Ovary (tissue), 9 donors: Measurements from ENCODE around the gene SGPP1. TPM values are rescaled to one million over a fixed set of nuclear protein-coding genes. Genes with fewer than 3 reads are reported as not detected.
"Not testable (repeated sequence)": the region's sequence is repeated elsewhere in the genome, so short reads cannot be mapped to it uniquely, and the experiment has no call there.

Source experiments
- DNase-seq, 5 donors: peaks; one replicate each; pipeline ENCODE4 v3.0.0-alpha.2; 2019 to 2020
- H3K27ac ChIP-seq, 2 donors: fragments of 200-600 bp; one replicate each; pipeline versions ENCODE4 v1.5.1 to v1.8.0; 2019 to 2022
- H3K27me3 ChIP-seq: fragments of 200-600 bp; one replicate; pipeline ENCODE4 v1.8.0; 2022
- H3K36me3 ChIP-seq: fragments of 200-600 bp; sonication (generic); one replicate; pipeline ENCODE4 v1.5.1; 2019
- H3K4me1 ChIP-seq: one replicate; pipeline ENCODE4 v1.8.1; 2013; ENCODE audit warnings: mild to moderate bottlenecking, moderate library complexity; ENCODE audit not compliant: insufficient read depth
- H3K4me3 ChIP-seq: fragments of 200-600 bp; sonication (generic); one replicate; pipeline ENCODE4 v1.5.1; 2017
- H3K9me3 ChIP-seq, 2 donors: fragments of 200-600 bp in 1 of 2; sonication (generic) in 1 of 2; one replicate each; pipeline versions ENCODE4 v1.5.1 to v1.8.1; 2013 to 2019; ENCODE audit warnings: mild to moderate bottlenecking in 1 of 2, moderate library complexity in 1 of 2
- CTCF ChIP-seq, 3 donors: fragments of 450-650 bp in 2 of 3; fragments of 200-600 bp in 1 of 3; IDR thresholded peaks; one replicate each; pipeline versions ENCODE4 v1.5.1 to v1.8.0; 2016 to 2022; ENCODE audit warnings: antibody characterized with exemption in 3 of 3, mild to moderate bottlenecking in 1 of 3
- EP300 ChIP-seq: sonication (generic); formaldehyde crosslinking; IDR thresholded peaks from one replicate; pipeline ENCODE4 v1.6.1; 2017; ENCODE audit warnings: antibody characterized with exemption
- POLR2A ChIP-seq: fragments of 450-650 bp; IDR thresholded peaks from one replicate; pipeline ENCODE4 v1.6.1; 2017; ENCODE audit warnings: antibody characterized with exemption, mild to moderate bottlenecking, moderate library complexity
- WGBS, 3 donors: extraction: QIAGEN DNeasy Blood & Tissue Kit in 1 of 3; methylation state at CpG; one replicate each; pipeline versions ENCODE4 v1.1.5 to v1.1.7; 2013 to 2017; 5-methylcytosine and 5-hydroxymethylcytosine counted together
- intact Hi-C, 4 donors: fragments of 100-400 bp; cut with DNase I; formaldehyde crosslinking; loops; one replicate each; pipeline versions ENCODE4 v1.11.0 to v1.15.1; 2022 to 2023
- polyA plus RNA-seq, 2 donors: library from polyadenylated mRNA; stranded (reverse); fragments of 200-250 nt in 1 of 2; fragments of 350-450 nt in 1 of 2; fragmentation: Illumina TruSeq in 1 of 2; extraction: RNeasy Lipid Tissue Mini Kit (QIAGEN cat#74804) in 1 of 2; gene quantifications; one replicate each; pipeline ENCODE4 v1.2.3, GENCODE V29; 2013 to 2014
- total RNA-seq, 7 donors: library from RNA; depleted of rRNA in 2 of 7; stranded (reverse); fragments of >200 nt in 2 of 7; fragmentation: NEBNext Ultra II Directional in 3 of 7; extraction: Animal tissue kit (Norgen Biotek cat#: 25700) in 3 of 7; gene quantifications; one replicate each; pipeline versions ENCODE4 v1.1.0 to v1.2.4, GENCODE V29; 2016 to 2023
- donor health status: DM: no; HTN: no; CAD: no; lungs with moderate emphysema.
- donor health status: DM: no; HTN: no; CAD: no.
- donor health status: Bipolar disorder and iron deficiency.
- donor health status: DM: yes; HTN: yes; CAD: no.
- donor health status: DM: no; HTN: no; CAD: no.
- donor health status: DM: yes; HTN: yes; CAD: no.

The SGPP1 gene
- total and polyA plus RNA-seq, 9 donors = 7.6 to 18.4 (median 14.4) TPM

GRCh38 chr14:63710497-63710896, 17.4 kb downstream of the SGPP1 start:
- Histone ChIP-seq H3K27me3 (no peaks in the 10 kb centered on the region), H3K36me3 (no peaks in the 10 kb centered on the region), H3K9me3 (no peaks in the 10 kb centered on the region), H3K4me1 (no peaks in the 10 kb centered on the region), H3K27ac (no peak overlapping the region), H3K4me3 (no peak overlapping the region)
- no peak for TF ChIP-seq EP300
- no peak for TF ChIP-seq POLR2A
- no peak for TF ChIP-seq CTCF (IDR thresholded peaks at IDR 0.05)
- 94 to 95% (median 95%) methylated on average over 4 of the region's 4 CpGs for WGBS, 3 donors
- no peak for DNase-seq
- intact Hi-C loops = no loop called here

- 12 to 32% (median 16%) methylated on average over 2 of the region's 2 CpGs for WGBS, 3 donors
- no peak for DNase-seq
- Histone ChIP-seq H3K9me3 (no peaks in the 10 kb centered on the region), H3K4me3 (no peak overlapping the region), H3K27ac (no peak overlapping the region), H3K36me3 (no peaks in the 10 kb centered on the region), H3K4me1 (no peaks in the 10 kb centered on the region), H3K27me3 (no peaks in the 10 kb centered on the region)
- no peak for TF ChIP-seq EP300
- TF ChIP-seq POLR2A = no peak
- TF ChIP-seq CTCF (IDR thresholded peaks at IDR 0.05) = no peak
- intact Hi-C loops = no loop called here
Observed at GRCh38 chr14:63709589-63709988, 18.3 kb downstream of the SGPP1 start.

- H3K27me3 ChIP-seq = no peaks in the 10 kb centered on the region
- 86 to 96% (median 93%) methylated on average over 8 of the region's 8 CpGs for WGBS, 3 donors
- no peaks in the 10 kb centered on the region for H3K36me3 ChIP-seq
- no peaks in the 10 kb centered on the region for H3K4me1 ChIP-seq
- DNase-seq = no peak
- intact Hi-C loops = no loop called here
- no peak overlapping the region for H3K27ac ChIP-seq
- no peak overlapping the region for H3K4me3 ChIP-seq
- TF ChIP-seq POLR2A = no peak
- TF ChIP-seq EP300 = no peak
- no peak for TF ChIP-seq CTCF (IDR thresholded peaks at IDR 0.05)
- no peaks in the 10 kb centered on the region for H3K9me3 ChIP-seq
Observed at GRCh38 chr14:63707216-63707615, 20.6 kb downstream of the SGPP1 start.

- intact Hi-C loops = no loop called here
- H3K4me1 ChIP-seq = no peaks in the 10 kb centered on the region
- WGBS, 3 donors = 90 to 96% (median 95%) methylated on average over 4 of the region's 4 CpGs
- no peaks in the 10 kb centered on the region for H3K27me3 ChIP-seq
- TF ChIP-seq POLR2A (no peak), EP300 (no peak), CTCF (IDR thresholded peaks at IDR 0.05) (no peak)
- H3K9me3 ChIP-seq = no peaks in the 10 kb centered on the region
- H3K27ac ChIP-seq = no peak overlapping the region
- no peak for DNase-seq
- no peak overlapping the region for H3K4me3 ChIP-seq
- H3K36me3 ChIP-seq = no peaks in the 10 kb centered on the region
Observed at GRCh38 chr14:63705561-63706070, 22.2 kb downstream of the SGPP1 start.

- H3K4me3 ChIP-seq, H3K4me1 ChIP-seq, DNase-seq, H3K27me3 ChIP-seq, H3K36me3 ChIP-seq, intact Hi-C loops, H3K9me3 ChIP-seq, H3K27ac ChIP-seq: not testable (repeated sequence)
- 95 to 97% (median 97%) methylated on average over 4 of the region's 4 CpGs for WGBS, 3 donors
Observed at GRCh38 chr14:63702530-63702929, 25.3 kb downstream of the SGPP1 start.
